Activated CD4-positive, alpha-beta T cell treated with anti-CD3 and anti-CD28 coated beads, Interleukin-2, amount 50 U/mL, for 48 hours (primary cell): Measurements from ENCODE around the gene B4GAT1.
A peak's percentile ranks its signal among the peaks of the same experiment; 100 is the strongest.
"Not testable (repeated sequence)": the region's sequence is repeated elsewhere in the genome, so short reads cannot be mapped to it uniquely, and the experiment has no call there.

Source experiments
- DNase-seq, 2 experiments: peaks; one replicate each; pipeline ENCODE4 v3.0.0-alpha.2; 2020

The B4GAT1 gene

GRCh38 chr11:66320289-66320688 is 27.1 kb downstream of the B4GAT1 start:
- not testable (repeated sequence) for DNase-seq

GRCh38 chr11:66318600-66318970 is 28.8 kb downstream of the B4GAT1 start:
- DNase-seq: no peak

GRCh38 chr11:66317723-66318599 is 29.5 kb downstream of the B4GAT1 start:
- DNase-seq: no peak

- DNase-seq: no peak
Observed at GRCh38 chr11:66317322-66317722, 30.1 kb downstream of the B4GAT1 start.

- no peak for DNase-seq
Observed at GRCh38 chr11:66316849-66317251, 30.6 kb downstream of the B4GAT1 start, which contains the start of gene CD248. CD248 (minus strand) TSS chr11:66317044; CDS start chr11:66317027, 17 bp downstream.

GRCh38 chr11:66315921-66316811 is 31.3 kb downstream of the B4GAT1 start:
- no peak for DNase-seq

- no peak for DNase-seq
Observed at GRCh38 chr11:66315498-66315885, 31.9 kb downstream of the B4GAT1 start.

- no peak for DNase-seq
Observed at GRCh38 chr11:66314561-66315497, 32.6 kb downstream of the B4GAT1 start.

- DNase-seq: no peak
Observed at GRCh38 chr11:66314186-66314501, 33.3 kb downstream of the B4GAT1 start.

GRCh38 chr11:66313321-66314185 is 33.9 kb downstream of the B4GAT1 start:
- DNase-seq: no peak

- DNase-seq: peak; percentile 92 to 93
Observed at GRCh38 chr11:66312549-66313320, 34.7 kb downstream of the B4GAT1 start.

- peak; percentile 85 to 88 for DNase-seq
Observed at GRCh38 chr11:66311965-66312548, 35.4 kb downstream of the B4GAT1 start.

- no peak for DNase-seq
Observed at GRCh38 chr11:66311470-66311964, 35.9 kb downstream of the B4GAT1 start.

- not testable (repeated sequence) for DNase-seq
Observed at GRCh38 chr11:66310803-66311440, 36.5 kb downstream of the B4GAT1 start.

GRCh38 chr11:66310324-66310723 is 37.1 kb downstream of the B4GAT1 start:
- no peak for DNase-seq

- DNase-seq: no peak
Observed at GRCh38 chr11:66309475-66309874, 38.0 kb downstream of the B4GAT1 start.

- DNase-seq: no peak
Observed at GRCh38 chr11:66302656-66303055, 44.8 kb downstream of the B4GAT1 start.

- DNase-seq: no peak
Observed at GRCh38 chr11:66299186-66299585, 48.2 kb downstream of the B4GAT1 start.

GRCh38 chr11:66297610-66298009 is 49.8 kb downstream of the B4GAT1 start:
- DNase-seq: no peak
